Uterus (tissue), 4 donors: ENCODE results near the gene WWOX. TPM values are rescaled to one million over a fixed set of nuclear protein-coding genes. Genes with fewer than 3 reads are reported as not detected.

Experiments
- DNase-seq, 2 donors: peaks; one replicate each; pipeline ENCODE4 v3.0.0-alpha.2; 2019 to 2020
- H3K27ac ChIP-seq, 2 donors: fragments of 200-600 bp; sonication (generic); 1 replicate in 1 of 2; 2 replicates in 1 of 2; pipeline ENCODE4 v1.5.1; 2016 to 2018
- H3K27me3 ChIP-seq, 2 donors: fragments of 200-600 bp; sonication (generic); one replicate each; pipeline ENCODE4 v1.5.1; 2018 to 2019; ENCODE audit warnings: control low read depth in 1 of 2
- H3K36me3 ChIP-seq, 2 donors: fragments of 200-600 bp; sonication (generic); one replicate each; pipeline ENCODE4 v1.5.1; 2019; ENCODE audit warnings: control low read depth in 1 of 2
- H3K4me1 ChIP-seq, 2 donors: fragments of 200-600 bp; sonication (generic); one replicate each; pipeline ENCODE4 v1.5.1; 2018 to 2019; ENCODE audit warnings: control low read depth in 1 of 2
- H3K4me3 ChIP-seq, 2 donors: fragments of 200-600 bp; sonication (generic); 1 replicate in 1 of 2; 2 replicates in 1 of 2; pipeline ENCODE4 v1.5.1; 2018 to 2019; ENCODE audit warnings: mild to moderate bottlenecking in 1 of 2
- H3K9me3 ChIP-seq, 2 donors: fragments of 200-600 bp; sonication (generic); one replicate each; pipeline ENCODE4 v1.5.1; 2019; ENCODE audit warnings: control low read depth in 1 of 2
- POLR2A ChIP-seq, 2 donors: fragments of 450-650 bp; IDR thresholded peaks; one replicate each; pipeline ENCODE4 v1.6.1; 2016; ENCODE audit warnings: antibody characterized with exemption in 2 of 2, mild to moderate bottlenecking in 1 of 2, moderate library complexity in 1 of 2
- intact Hi-C: fragments of 100-400 bp; cut with DNase I; formaldehyde crosslinking; loops from one replicate; pipeline ENCODE4 v1.15.1; 2023; ENCODE audit warnings: low total_unique reads
- total RNA-seq, 4 donors: library from RNA; depleted of rRNA in 3 of 4; stranded (reverse); fragments of >200 nt in 3 of 4; gene quantifications; one replicate each; pipeline versions ENCODE4 v1.1.0 to v1.2.4, GENCODE V29; 2014 to 2023
- TF ChIP-seq, protein P1 (sequence below), 4 experiments: fragments of 200-600 bp in 2 of 4; fragments of 450-650 bp in 2 of 4; sonication (generic) in 2 of 4; IDR thresholded peaks; one replicate each; pipeline ENCODE4 v1.5.1; 2016 to 2019; ENCODE audit warnings: antibody characterized with exemption in 4 of 4, mild to moderate bottlenecking in 2 of 4, moderate library complexity in 1 of 4
- donor health status: DM: yes; HTN: yes; CAD: no.

WWOX gene
- total RNA-seq, 4 donors from 2014 or later = 34.1 to 99.9 (median 55.8) TPM

DNA sequence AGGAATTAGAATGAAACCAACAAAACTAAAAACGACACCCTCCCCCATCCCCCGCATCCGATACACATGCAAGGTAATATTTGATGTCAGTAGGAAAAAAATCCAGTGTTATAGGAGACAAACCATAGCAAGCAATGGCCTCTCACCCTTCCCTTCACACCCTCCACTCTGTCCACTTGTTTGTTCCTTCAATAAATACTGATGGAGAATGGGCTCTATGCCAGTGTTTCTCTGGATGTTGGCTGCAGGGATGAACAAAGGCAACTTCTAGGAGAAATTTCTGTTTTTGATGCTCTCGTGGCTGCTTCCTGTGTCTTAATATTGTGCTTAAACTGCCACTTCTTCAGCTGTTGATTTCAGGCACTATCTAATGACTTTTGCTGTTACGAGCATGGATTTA is 98.8 kb downstream of the WWOX start:
- Histone ChIP-seq H3K27ac (no peak overlapping the region), H3K27me3 (no peaks in the 10 kb centered on the region), H3K9me3 (no peaks in the 10 kb centered on the region), H3K4me3 (no peak overlapping the region), H3K36me3 (no peaks in the 10 kb centered on the region), H3K4me1 (no peaks in the 10 kb centered on the region)
- TF ChIP-seq POLR2A (IDR thresholded peaks at IDR 0.05) = no peak
- TF ChIP-seq, protein P1, sequence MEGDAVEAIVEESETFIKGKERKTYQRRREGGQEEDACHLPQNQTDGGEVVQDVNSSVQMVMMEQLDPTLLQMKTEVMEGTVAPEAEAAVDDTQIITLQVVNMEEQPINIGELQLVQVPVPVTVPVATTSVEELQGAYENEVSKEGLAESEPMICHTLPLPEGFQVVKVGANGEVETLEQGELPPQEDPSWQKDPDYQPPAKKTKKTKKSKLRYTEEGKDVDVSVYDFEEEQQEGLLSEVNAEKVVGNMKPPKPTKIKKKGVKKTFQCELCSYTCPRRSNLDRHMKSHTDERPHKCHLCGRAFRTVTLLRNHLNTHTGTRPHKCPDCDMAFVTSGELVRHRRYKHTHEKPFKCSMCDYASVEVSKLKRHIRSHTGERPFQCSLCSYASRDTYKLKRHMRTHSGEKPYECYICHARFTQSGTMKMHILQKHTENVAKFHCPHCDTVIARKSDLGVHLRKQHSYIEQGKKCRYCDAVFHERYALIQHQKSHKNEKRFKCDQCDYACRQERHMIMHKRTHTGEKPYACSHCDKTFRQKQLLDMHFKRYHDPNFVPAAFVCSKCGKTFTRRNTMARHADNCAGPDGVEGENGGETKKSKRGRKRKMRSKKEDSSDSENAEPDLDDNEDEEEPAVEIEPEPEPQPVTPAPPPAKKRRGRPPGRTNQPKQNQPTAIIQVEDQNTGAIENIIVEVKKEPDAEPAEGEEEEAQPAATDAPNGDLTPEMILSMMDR (IDR thresholded peaks at IDR 0.05) = no peak
- intact Hi-C loops = no loop called here
- DNase-seq = no peak

DNA sequence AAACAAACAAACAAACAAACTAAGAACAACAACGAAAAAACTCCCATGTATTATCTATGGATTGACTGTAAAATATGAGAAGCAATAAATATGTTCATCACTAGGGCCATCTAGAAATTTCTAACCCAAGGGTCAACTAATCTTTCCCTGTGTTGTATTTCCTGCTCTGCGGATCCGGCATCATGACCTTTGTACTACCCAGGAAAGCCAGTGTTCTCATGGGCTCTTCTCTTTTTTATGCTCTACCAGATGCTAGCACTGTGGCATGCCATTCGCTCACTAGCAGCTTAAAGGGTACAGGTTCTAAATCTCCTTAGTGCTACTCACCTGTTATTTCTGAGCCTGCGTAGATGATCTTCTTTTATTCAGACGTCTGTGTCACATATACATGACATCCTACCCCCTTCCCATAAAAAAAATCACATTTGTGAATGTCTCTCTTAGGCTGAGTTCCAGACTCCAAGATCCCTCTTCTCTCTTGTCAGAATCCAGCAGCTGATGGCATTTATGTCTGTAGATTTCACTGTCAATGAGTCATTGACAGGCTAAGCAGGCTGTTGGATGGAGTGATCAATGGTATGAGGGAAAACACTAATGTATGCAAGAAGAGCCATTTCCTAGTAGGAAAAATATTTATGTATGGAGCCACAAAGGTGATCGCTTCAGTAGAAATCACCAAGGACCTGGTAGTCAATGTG is 100.0 kb downstream of the WWOX start:
- no peak for DNase-seq
- H3K27me3 ChIP-seq = no peaks in the 10 kb centered on the region

DNA sequence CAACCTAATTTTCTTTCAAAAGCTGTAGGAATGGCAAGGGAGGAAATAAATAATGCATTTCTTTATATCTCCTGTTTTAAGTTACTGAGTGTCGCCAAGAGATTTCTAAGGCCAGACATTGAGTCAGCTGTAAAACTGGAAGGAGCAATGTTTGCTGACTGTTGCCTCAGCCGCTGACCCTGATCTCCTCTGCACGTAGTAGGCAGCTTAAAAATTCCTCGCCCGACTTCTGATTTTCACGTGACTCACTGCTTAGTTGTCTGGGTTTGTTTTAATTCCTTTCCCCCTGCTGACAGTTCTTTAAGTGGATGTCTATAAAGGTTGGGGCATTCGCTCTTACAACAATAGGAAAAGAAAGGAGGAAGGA is 100.6 kb downstream of the WWOX start:
- no peak overlapping the region for H3K27ac ChIP-seq
- H3K36me3 ChIP-seq = no peaks in the 10 kb centered on the region
- H3K4me3 ChIP-seq = no peak overlapping the region
- intact Hi-C loops = no loop called here
- TF ChIP-seq POLR2A (IDR thresholded peaks at IDR 0.05) = no peak
- TF ChIP-seq, protein P1 (IDR thresholded peaks at IDR 0.05) = no peak
- no peak for DNase-seq
- H3K27me3 ChIP-seq = no peaks in the 10 kb centered on the region
- H3K9me3 ChIP-seq = no peaks in the 10 kb centered on the region
- no peaks in the 10 kb centered on the region for H3K4me1 ChIP-seq

More for the DNA sequence above, 100.0 kb downstream of the WWOX start:
- intact Hi-C loops = no loop called here
- no peak overlapping the region for H3K27ac ChIP-seq
- no peak for TF ChIP-seq POLR2A (IDR thresholded peaks at IDR 0.05)
- TF ChIP-seq, protein P1 (IDR thresholded peaks at IDR 0.05) = no peak
- H3K9me3 ChIP-seq = no peaks in the 10 kb centered on the region
- no peaks in the 10 kb centered on the region for H3K4me1 ChIP-seq
- no peaks in the 10 kb centered on the region for H3K36me3 ChIP-seq
- no peak overlapping the region for H3K4me3 ChIP-seq

DNA sequence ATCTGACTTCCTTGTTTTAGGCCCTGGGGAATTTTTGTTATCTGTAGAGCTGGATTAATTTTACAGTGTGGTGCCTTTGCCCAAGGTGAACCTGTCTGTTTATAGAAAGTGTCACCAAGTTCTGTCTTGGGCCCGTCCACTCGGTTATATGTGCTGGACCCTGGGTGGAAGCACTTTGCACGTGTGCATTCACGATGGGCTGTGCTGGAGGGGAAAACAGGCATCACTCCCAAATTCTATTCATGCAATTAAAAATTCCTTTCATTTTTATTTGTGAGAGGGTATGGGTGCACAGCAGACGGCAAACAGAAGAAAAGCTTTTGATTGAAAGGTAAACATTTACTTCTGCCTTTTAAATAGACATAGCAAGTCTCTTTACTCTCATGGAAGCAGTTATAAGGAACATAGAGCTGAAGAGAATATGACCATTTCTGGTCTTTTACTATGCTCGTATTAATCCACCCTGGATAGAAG is 101.2 kb downstream of the WWOX start:
- intact Hi-C loops = no loop called here
- no peak for TF ChIP-seq POLR2A (IDR thresholded peaks at IDR 0.05)
- TF ChIP-seq, protein P1 (IDR thresholded peaks at IDR 0.05) = no peak
- no peaks in the 10 kb centered on the region for H3K9me3 ChIP-seq
- DNase-seq = no peak
- H3K4me3 ChIP-seq = no peak overlapping the region
- no peaks in the 10 kb centered on the region for H3K36me3 ChIP-seq
- no peak overlapping the region for H3K27ac ChIP-seq
- no peaks in the 10 kb centered on the region for H3K27me3 ChIP-seq
- H3K4me1 ChIP-seq = no peaks in the 10 kb centered on the region

DNA sequence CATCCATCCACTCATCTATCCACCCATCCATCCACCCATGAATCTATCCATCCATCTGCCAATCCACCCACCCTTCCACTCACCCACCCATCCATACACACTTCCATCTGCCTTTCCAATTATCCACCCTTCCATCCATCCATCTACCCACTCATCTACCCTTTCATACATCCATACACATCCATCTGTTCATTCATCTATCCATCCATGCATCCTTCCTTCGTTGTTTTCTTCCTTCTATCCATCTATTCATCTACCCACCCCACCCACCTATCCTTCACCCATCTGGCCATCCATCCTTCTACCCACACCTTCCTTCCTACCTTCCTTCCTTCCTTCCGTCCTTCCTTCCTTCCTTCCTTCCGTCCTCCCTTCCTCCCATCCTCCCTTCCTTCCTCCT is 106.1 kb downstream of the WWOX start:
- no peak overlapping the region for H3K27ac ChIP-seq
- TF ChIP-seq, protein P1 (IDR thresholded peaks at IDR 0.05) = no peak
- TF ChIP-seq POLR2A (IDR thresholded peaks at IDR 0.05) = no peak
- H3K36me3 ChIP-seq = no peaks in the 10 kb centered on the region
- H3K4me3 ChIP-seq = no peak overlapping the region
- H3K27me3 ChIP-seq = no peaks in the 10 kb centered on the region
- no peak for DNase-seq
- intact Hi-C loops = no loop called here
- no peaks in the 10 kb centered on the region for H3K9me3 ChIP-seq
- no peaks in the 10 kb centered on the region for H3K4me1 ChIP-seq
